ENCODE results near the gene ETFDH. TPM values are rescaled to one million over a fixed set of nuclear protein-coding genes. Genes with fewer than 3 reads are reported as not detected.

ETFDH gene
- total and polyA plus RNA-seq, 2 experiments from 2014 or later, result 15.6 to 21.7 TPM

GRCh38 chr4:158724637-158725036, 52.5 kb downstream of the ETFDH start:
- Histone ChIP-seq H3K27me3 (no peaks in the 10 kb centered on the region), H3K36me3 (peaks cover 6% of the 10 kb centered on the region)
- no peak for TF ChIP-seq CTCF (IDR thresholded peaks at IDR 0.05; ENCODE audit: low read depth, low read length)

GRCh38 chr4:158726633-158727032, 54.5 kb downstream of the ETFDH start:
- H3K36me3 ChIP-seq, result no peaks in the 10 kb centered on the region
- H3K4me1 ChIP-seq (ENCODE audit: low read depth), result peaks cover 7% of the 10 kb centered on the region
- TF ChIP-seq CTCF (IDR thresholded peaks at IDR 0.05; ENCODE audit: low read depth, low read length), result no peak
- no peak overlapping the region for H3K27ac ChIP-seq
- no peak for DNase-seq (ENCODE audit: low read depth in 1 of 2, low spot score in 1 of 2)
- H3K27me3 ChIP-seq, result no peaks in the 10 kb centered on the region
- H3K9me3 ChIP-seq (ENCODE audit: low read depth), result no peaks in the 10 kb centered on the region
- H3K4me3 ChIP-seq, result no peak overlapping the region

More at GRCh38 chr4:158724637-158725036, 52.5 kb downstream of the ETFDH start:
- Histone ChIP-seq H3K9me3 (ENCODE audit: low read depth) (no peaks in the 10 kb centered on the region), H3K4me3 (no peak overlapping the region), H3K4me1 (ENCODE audit: low read depth) (peaks cover 7% of the 10 kb centered on the region), H3K27ac (no peak overlapping the region)
- DNase-seq (ENCODE audit: low read depth in 1 of 2, low spot score in 1 of 2), result no peak

GRCh38 chr4:158728236-158728635, 56.1 kb downstream of the ETFDH start:
- Histone ChIP-seq H3K4me3 (no peak overlapping the region), H3K27ac (no peak overlapping the region), H3K9me3 (ENCODE audit: low read depth) (no peaks in the 10 kb centered on the region), H3K27me3 (no peaks in the 10 kb centered on the region), H3K36me3 (no peaks in the 10 kb centered on the region), H3K4me1 (ENCODE audit: low read depth) (peaks cover 2% of the 10 kb centered on the region)
- TF ChIP-seq CTCF (IDR thresholded peaks at IDR 0.05; ENCODE audit: low read depth, low read length), result no peak
- DNase-seq (ENCODE audit: low read depth in 1 of 2, low spot score in 1 of 2), result no peak

GRCh38 chr4:158729716-158730559, 57.8 kb downstream of the ETFDH start:
- Histone ChIP-seq H3K4me3 (no peak overlapping the region), H3K4me1 (ENCODE audit: low read depth) (peaks cover 2% of the 10 kb centered on the region), H3K27ac (no peak overlapping the region), H3K36me3 (no peaks in the 10 kb centered on the region), H3K9me3 (ENCODE audit: low read depth) (no peaks in the 10 kb centered on the region), H3K27me3 (no peaks in the 10 kb centered on the region)
- DNase-seq (ENCODE audit: low read depth in 1 of 2, low spot score in 1 of 2), result peak; percentile 72 to 76
- peak; percentile 81 for TF ChIP-seq CTCF (IDR thresholded peaks at IDR 0.05; ENCODE audit: low read depth, low read length)

GRCh38 chr4:158738866-158739265, 66.8 kb downstream of the ETFDH start:
- no peak for DNase-seq (ENCODE audit: low read depth in 1 of 2, low spot score in 1 of 2)
- H3K4me3 ChIP-seq, result no peak overlapping the region
- no peaks in the 10 kb centered on the region for H3K4me1 ChIP-seq (ENCODE audit: low read depth)
- no peaks in the 10 kb centered on the region for H3K9me3 ChIP-seq (ENCODE audit: low read depth)
- H3K27ac ChIP-seq, result no peak overlapping the region
- H3K27me3 ChIP-seq, result no peaks in the 10 kb centered on the region
- no peaks in the 10 kb centered on the region for H3K36me3 ChIP-seq
- TF ChIP-seq CTCF (IDR thresholded peaks at IDR 0.05; ENCODE audit: low read depth, low read length), result no peak
